HepG2 (cell line): ENCODE measurements around the gene EPHA2. TPM values are rescaled to one million over a fixed set of nuclear protein-coding genes. Genes with fewer than 3 reads are reported as not detected.

Experiments used
- DRAP1 ChIP-seq: IDR thresholded peaks from 2 replicates; pipeline ENCODE4 v1.6.1; 2016; ENCODE audit warnings: missing genetic modification reagents, missing compliant biosample characterization
- GFI1 ChIP-seq: sonication (generic); formaldehyde crosslinking; IDR thresholded peaks from 2 replicates; pipeline ENCODE4 v1.5.0; 2020; ENCODE audit warnings: missing genetic modification reagents, mild to moderate bottlenecking, borderline replicate concordance
- POLR2AphosphoS5 ChIP-seq: IDR thresholded peaks from 2 replicates; pipeline ENCODE4 v1.6.1; 2012; ENCODE audit warnings: low read depth, low read length
- POLR2G ChIP-seq: fragments of 200-400 bp; formaldehyde crosslinking; IDR thresholded peaks from 2 replicates; pipeline ENCODE4 v1.6.1; 2018; ENCODE audit warnings: mild to moderate bottlenecking, low read depth, low read length, moderate library complexity
- ZBTB34 ChIP-seq: sonication (generic); formaldehyde crosslinking; IDR thresholded peaks from 2 replicates; pipeline ENCODE4 v1.8.0; 2022; ENCODE audit warnings: mild to moderate bottlenecking, missing genetic modification reagents
- ZNF30 ChIP-seq: sonication (generic); formaldehyde crosslinking; IDR thresholded peaks from 2 replicates; pipeline ENCODE4 v1.5.0; 2020; ENCODE audit warnings: mild to moderate bottlenecking, missing genetic modification reagents
- ZNF333 ChIP-seq: sonication (generic); formaldehyde crosslinking; IDR thresholded peaks from 2 replicates; pipeline ENCODE4 v1.4.0; 2020; ENCODE audit warnings: mild to moderate bottlenecking, missing genetic modification reagents, borderline replicate concordance
- ZNF619 ChIP-seq: sonication (generic); formaldehyde crosslinking; IDR thresholded peaks from 2 replicates; pipeline ENCODE4 v1.4.0; 2020; ENCODE audit warnings: mild to moderate bottlenecking, missing genetic modification reagents
- ZNF816 ChIP-seq: sonication (generic); formaldehyde crosslinking; IDR thresholded peaks from 2 replicates; pipeline ENCODE4 v1.8.0; 2022; ENCODE audit warnings: missing genetic modification reagents, mild to moderate bottlenecking, borderline replicate concordance
- polyA plus RNA-seq, 8 experiments: library from polyadenylated mRNA; depleted of rRNA in 3 of 8; stranded (reverse) in 7 of 8; unstranded in 1 of 8; fragments of >200 nt; fragmentation: Illumina TruSeq in 4 of 8; extraction: Trizol in 4 of 8; gene quantifications; 2 replicates each; pipeline versions ENCODE4 v1.2.1 to v1.2.3, GENCODE V29; 2011 to 2016; ENCODE audit warnings: low read depth in 4 of 8, missing spikeins in 1 of 8, mixed read lengths in 1 of 8; ENCODE audit not compliant: insufficient read depth in 1 of 8
- total RNA-seq, 5 experiments: library from RNA; depleted of rRNA; stranded (reverse); fragments of >200 nt; fragmentation: Illumina TruSeq; extraction: Trizol; gene quantifications; 2 replicates each; pipeline ENCODE4 v1.2.3, GENCODE V29; 2016; ENCODE audit warnings: low read depth in 1 of 5
- TF ChIP-seq, protein P1 (sequence below): IDR thresholded peaks from 2 replicates; pipeline ENCODE4 v1.6.1; 2016; ENCODE audit warnings: control low read depth
- TF ChIP-seq, protein P2 (sequence below): sonication (generic); formaldehyde crosslinking; IDR thresholded peaks from 2 replicates; pipeline ENCODE4 v1.4.0; 2020; ENCODE audit warnings: missing genetic modification reagents, borderline replicate concordance
- TF ChIP-seq, protein P3 (sequence below): sonication (generic); formaldehyde crosslinking; IDR thresholded peaks from 2 replicates; pipeline ENCODE4 v1.4.0; 2020; ENCODE audit warnings: missing genetic modification reagents, borderline replicate concordance

The EPHA2 gene
- total and polyA plus RNA-seq, 2 of the 13 experiments (the other 11 are each of a cell fraction or from before 2014, with no cell fraction given) = 33.6 to 53.6 TPM

GRCh38 chr1:16145030-16145661 is 10.7 kb downstream of the EPHA2 start (continued):
- TF ChIP-seq, protein P1, sequence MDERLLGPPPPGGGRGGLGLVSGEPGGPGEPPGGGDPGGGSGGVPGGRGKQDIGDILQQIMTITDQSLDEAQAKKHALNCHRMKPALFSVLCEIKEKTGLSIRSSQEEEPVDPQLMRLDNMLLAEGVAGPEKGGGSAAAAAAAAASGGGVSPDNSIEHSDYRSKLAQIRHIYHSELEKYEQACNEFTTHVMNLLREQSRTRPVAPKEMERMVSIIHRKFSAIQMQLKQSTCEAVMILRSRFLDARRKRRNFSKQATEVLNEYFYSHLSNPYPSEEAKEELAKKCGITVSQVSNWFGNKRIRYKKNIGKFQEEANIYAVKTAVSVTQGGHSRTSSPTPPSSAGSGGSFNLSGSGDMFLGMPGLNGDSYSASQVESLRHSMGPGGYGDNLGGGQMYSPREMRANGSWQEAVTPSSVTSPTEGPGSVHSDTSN (CRISPR knock-in tag) = no peak
- TF ChIP-seq, protein P2, sequence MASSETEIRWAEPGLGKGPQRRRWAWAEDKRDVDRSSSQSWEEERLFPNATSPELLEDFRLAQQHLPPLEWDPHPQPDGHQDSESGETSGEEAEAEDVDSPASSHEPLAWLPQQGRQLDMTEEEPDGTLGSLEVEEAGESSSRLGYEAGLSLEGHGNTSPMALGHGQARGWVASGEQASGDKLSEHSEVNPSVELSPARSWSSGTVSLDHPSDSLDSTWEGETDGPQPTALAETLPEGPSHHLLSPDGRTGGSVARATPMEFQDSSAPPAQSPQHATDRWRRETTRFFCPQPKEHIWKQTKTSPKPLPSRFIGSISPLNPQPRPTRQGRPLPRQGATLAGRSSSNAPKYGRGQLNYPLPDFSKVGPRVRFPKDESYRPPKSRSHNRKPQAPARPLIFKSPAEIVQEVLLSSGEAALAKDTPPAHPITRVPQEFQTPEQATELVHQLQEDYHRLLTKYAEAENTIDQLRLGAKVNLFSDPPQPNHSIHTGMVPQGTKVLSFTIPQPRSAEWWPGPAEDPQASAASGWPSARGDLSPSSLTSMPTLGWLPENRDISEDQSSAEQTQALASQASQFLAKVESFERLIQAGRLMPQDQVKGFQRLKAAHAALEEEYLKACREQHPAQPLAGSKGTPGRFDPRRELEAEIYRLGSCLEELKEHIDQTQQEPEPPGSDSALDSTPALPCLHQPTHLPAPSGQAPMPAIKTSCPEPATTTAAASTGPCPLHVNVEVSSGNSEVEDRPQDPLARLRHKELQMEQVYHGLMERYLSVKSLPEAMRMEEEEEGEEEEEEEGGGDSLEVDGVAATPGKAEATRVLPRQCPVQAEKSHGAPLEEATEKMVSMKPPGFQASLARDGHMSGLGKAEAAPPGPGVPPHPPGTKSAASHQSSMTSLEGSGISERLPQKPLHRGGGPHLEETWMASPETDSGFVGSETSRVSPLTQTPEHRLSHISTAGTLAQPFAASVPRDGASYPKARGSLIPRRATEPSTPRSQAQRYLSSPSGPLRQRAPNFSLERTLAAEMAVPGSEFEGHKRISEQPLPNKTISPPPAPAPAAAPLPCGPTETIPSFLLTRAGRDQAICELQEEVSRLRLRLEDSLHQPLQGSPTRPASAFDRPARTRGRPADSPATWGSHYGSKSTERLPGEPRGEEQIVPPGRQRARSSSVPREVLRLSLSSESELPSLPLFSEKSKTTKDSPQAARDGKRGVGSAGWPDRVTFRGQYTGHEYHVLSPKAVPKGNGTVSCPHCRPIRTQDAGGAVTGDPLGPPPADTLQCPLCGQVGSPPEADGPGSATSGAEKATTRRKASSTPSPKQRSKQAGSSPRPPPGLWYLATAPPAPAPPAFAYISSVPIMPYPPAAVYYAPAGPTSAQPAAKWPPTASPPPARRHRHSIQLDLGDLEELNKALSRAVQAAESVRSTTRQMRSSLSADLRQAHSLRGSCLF (CRISPR knock-in tag) = no peak
- TF ChIP-seq POLR2AphosphoS5 (no peak), ZNF816 (CRISPR knock-in tag) (no peak), GFI1 (CRISPR knock-in tag) (no peak), ZNF333 (CRISPR knock-in tag) (no peak; the same call in 1 of the 2 replicates), DRAP1 (CRISPR knock-in tag) (no peak), ZBTB34 (CRISPR knock-in tag) (no peak), ZNF30 (no peak), ZNF619 (CRISPR knock-in tag) (no peak), POLR2G (0 out of 2 replicates have a peak, but pooled peaks have one; percentile 28)
- TF ChIP-seq, protein P3, sequence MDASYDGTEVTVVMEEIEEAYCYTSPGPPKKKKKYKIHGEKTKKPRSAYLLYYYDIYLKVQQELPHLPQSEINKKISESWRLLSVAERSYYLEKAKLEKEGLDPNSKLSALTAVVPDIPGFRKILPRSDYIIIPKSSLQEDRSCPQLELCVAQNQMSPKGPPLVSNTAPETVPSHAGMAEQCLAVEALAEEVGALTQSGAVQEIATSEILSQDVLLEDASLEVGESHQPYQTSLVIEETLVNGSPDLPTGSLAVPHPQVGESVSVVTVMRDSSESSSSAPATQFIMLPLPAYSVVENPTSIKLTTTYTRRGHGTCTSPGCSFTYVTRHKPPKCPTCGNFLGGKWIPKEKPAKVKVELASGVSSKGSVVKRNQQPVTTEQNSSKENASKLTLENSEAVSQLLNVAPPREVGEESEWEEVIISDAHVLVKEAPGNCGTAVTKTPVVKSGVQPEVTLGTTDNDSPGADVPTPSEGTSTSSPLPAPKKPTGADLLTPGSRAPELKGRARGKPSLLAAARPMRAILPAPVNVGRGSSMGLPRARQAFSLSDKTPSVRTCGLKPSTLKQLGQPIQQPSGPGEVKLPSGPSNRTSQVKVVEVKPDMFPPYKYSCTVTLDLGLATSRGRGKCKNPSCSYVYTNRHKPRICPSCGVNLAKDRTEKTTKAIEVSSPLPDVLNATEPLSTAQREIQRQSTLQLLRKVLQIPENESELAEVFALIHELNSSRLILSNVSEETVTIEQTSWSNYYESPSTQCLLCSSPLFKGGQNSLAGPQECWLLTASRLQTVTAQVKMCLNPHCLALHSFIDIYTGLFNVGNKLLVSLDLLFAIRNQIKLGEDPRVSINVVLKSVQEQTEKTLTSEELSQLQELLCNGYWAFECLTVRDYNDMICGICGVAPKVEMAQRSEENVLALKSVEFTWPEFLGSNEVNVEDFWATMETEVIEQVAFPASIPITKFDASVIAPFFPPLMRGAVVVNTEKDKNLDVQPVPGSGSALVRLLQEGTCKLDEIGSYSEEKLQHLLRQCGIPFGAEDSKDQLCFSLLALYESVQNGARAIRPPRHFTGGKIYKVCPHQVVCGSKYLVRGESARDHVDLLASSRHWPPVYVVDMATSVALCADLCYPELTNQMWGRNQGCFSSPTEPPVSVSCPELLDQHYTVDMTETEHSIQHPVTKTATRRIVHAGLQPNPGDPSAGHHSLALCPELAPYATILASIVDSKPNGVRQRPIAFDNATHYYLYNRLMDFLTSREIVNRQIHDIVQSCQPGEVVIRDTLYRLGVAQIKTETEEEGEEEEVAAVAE = no peak
